HG03097 (cell line): Measurements from ENCODE around the gene OR2C3.
"Not testable (repeated sequence)": the region's sequence is repeated elsewhere in the genome, so short reads cannot be mapped to it uniquely, and the experiment has no call there.

ENCODE experiments used
- ATAC-seq: cut with Tn5 transposase; IDR thresholded peaks from one replicate; pipeline ENCODE4 v1.9.1; 2021; ENCODE audit not compliant: unreplicated experiment, low FRiP score

Gene OR2C3

GRCh38 chr1:247518613-247518891 lies 17.7 kb downstream of the OR2C3 start:
- ATAC-seq, result no peak

GRCh38 chr1:247517795-247518612 lies 18.2 kb downstream of the OR2C3 start:
- ATAC-seq, result no peak

- ATAC-seq, result no peak
Observed at GRCh38 chr1:247506831-247507230, 29.4 kb downstream of the OR2C3 start.

- no peak for ATAC-seq
Observed at GRCh38 chr1:247500865-247501264, 35.4 kb downstream of the OR2C3 start.

- no peak for ATAC-seq
Observed at GRCh38 chr1:247496581-247497285, 39.5 kb downstream of the OR2C3 start.

- ATAC-seq, result no peak
Observed at GRCh38 chr1:247494767-247495166, 41.5 kb downstream of the OR2C3 start.

GRCh38 chr1:247493106-247493505 lies 43.1 kb downstream of the OR2C3 start:
- no peak for ATAC-seq

GRCh38 chr1:247491328-247491727 lies 44.9 kb downstream of the OR2C3 start:
- no peak for ATAC-seq

- no peak for ATAC-seq
Observed at GRCh38 chr1:247487057-247487456, 49.2 kb downstream of the OR2C3 start.

- no peak for ATAC-seq
Observed at GRCh38 chr1:247482747-247483146, 53.5 kb downstream of the OR2C3 start.

- not testable (repeated sequence) for ATAC-seq
Observed at GRCh38 chr1:247476328-247477058, 59.7 kb downstream of the OR2C3 start.

GRCh38 chr1:247475793-247476192 lies 60.4 kb downstream of the OR2C3 start:
- no peak for ATAC-seq
